Gastrocnemius medialis (tissue), 4 donors: ENCODE results near the gene FEN1. TPM values are rescaled to one million over a fixed set of nuclear protein-coding genes. Genes with fewer than 3 reads are reported as not detected.

Experiments
- ATAC-seq, 2 donors: fragments of 150-250 bp; one replicate each; pipeline ENCODE4 v1.9.1; 2016
- DNase-seq, 2 donors: peaks; one replicate each; pipeline ENCODE4 v3.0.0-alpha.2; 2019
- H3K27ac ChIP-seq, 4 donors: fragments of 200-600 bp; sonication (generic); 1 replicate in 1 of 4; 2 replicates in 3 of 4; pipeline ENCODE4 v1.5.1; 2016 to 2018; ENCODE audit warnings: mild to moderate bottlenecking in 2 of 4, moderate library complexity in 1 of 4
- H3K27me3 ChIP-seq, 3 donors: fragments of 200-600 bp; sonication (generic) in 2 of 3; 1 replicate in 1 of 3; 2 replicates in 2 of 3; pipeline versions ENCODE4 v1.5.1 to v1.6.0; 2016 to 2019; ENCODE audit warnings: mild to moderate bottlenecking in 1 of 3, moderate library complexity in 1 of 3
- H3K36me3 ChIP-seq, 2 donors: fragments of 200-600 bp; sonication (generic) in 1 of 2; one replicate each; pipeline ENCODE4 v1.5.1; 2017 to 2018
- H3K4me1 ChIP-seq, 2 donors: fragments of 200-600 bp; sonication (generic) in 1 of 2; one replicate each; pipeline ENCODE4 v1.5.1; 2016 to 2017; ENCODE audit warnings: mild to moderate bottlenecking in 2 of 2
- H3K4me3 ChIP-seq, 4 donors: fragments of 200-600 bp; sonication (generic) in 3 of 4; 1 replicate in 1 of 4; 2 replicates in 3 of 4; pipeline ENCODE4 v1.5.1; 2016 to 2019; ENCODE audit warnings: mild to moderate bottlenecking in 2 of 4
- H3K9me3 ChIP-seq, 3 donors: fragments of 200-600 bp; sonication (generic) in 2 of 3; 1 replicate in 1 of 3; 2 replicates in 2 of 3; pipeline ENCODE4 v1.5.1; 2016 to 2019
- CTCF ChIP-seq, 5 experiments: fragments of 450-650 bp in 3 of 5; fragments of 200-600 bp in 2 of 5; sonication (generic) in 2 of 5; IDR thresholded peaks in 4 of 5; conservative IDR thresholded peaks in 1 of 5; 1 replicate in 4 of 5; 2 replicates in 1 of 5; pipeline ENCODE4 v1.5.1; 2016 to 2019; ENCODE audit warnings: antibody characterized with exemption in 5 of 5, mild to moderate bottlenecking in 3 of 5, moderate library complexity in 3 of 5
- POLR2A ChIP-seq, 2 donors: fragments of 450-650 bp; IDR thresholded peaks; one replicate each; pipeline ENCODE4 v1.6.1; 2017; ENCODE audit warnings: antibody characterized with exemption in 2 of 2, mild to moderate bottlenecking in 2 of 2, moderate library complexity in 2 of 2
- in situ Hi-C, 4 donors: fragments of 200-750 bp; cut with MboI; loops; one replicate each; pipeline versions ENCODE4 v1.15.0 to v1.8.0; 2017; ENCODE audit warnings: low sequenced_read_pairs in 4 of 4
- intact Hi-C: fragments of 100-400 bp; cut with DNase I; formaldehyde crosslinking; loops from one replicate; pipeline ENCODE4 v1.15.1; 2023; ENCODE audit warnings: low total_unique reads
- total RNA-seq, 4 donors: library from RNA; depleted of rRNA; stranded (reverse); fragments of >200 nt; gene quantifications; one replicate each; pipeline versions ENCODE4 v1.1.0 to v1.2.3, GENCODE V29; 2016

FEN1 gene
- total RNA-seq, 4 donors from 2014 or later = 7.4 to 15.7 (median 9.5) TPM

- Histone ChIP-seq H3K9me3 (no peaks in the 10 kb centered on the region), H3K27me3 (no peaks in the 10 kb centered on the region), H3K4me3 (no peak overlapping the region), H3K4me1 (peaks cover 0 to 5% of the 10 kb centered on the region in 2 donors), H3K36me3 (no peaks in the 10 kb centered on the region), H3K27ac (no peak overlapping the region)
- ATAC-seq (peak in 1 of 2 donors; percentile 58), DNase-seq (no peak)
- TF ChIP-seq POLR2A (IDR thresholded peaks at IDR 0.05) (no peak), CTCF (IDR thresholded peaks at IDR 0.05 in 4 of 5, conservative IDR thresholded peaks at IDR 0.05 in 1 of 5) (peak in 4 of 5 experiments; percentile 0 to 40 (median 20))
- in situ Hi-C loops = loop anchor here in 1 of 4 donors (25.0 kb wide), 1 partner anchor 536 kb away; no protein-coding TSS in a partner anchor
- intact Hi-C loops = no loop called here
These were observed 16.1 kb upstream of the FEN1 start for GRCh38 chr11:61776561-61777075.

GRCh38 chr11:61777234-61778090 is 15.2 kb upstream of the FEN1 start:
- no peak overlapping the region for H3K27ac ChIP-seq
- intact Hi-C loops = no loop called here
- peak overlapping the region; percentile 19 to 39 (median 26) for H3K4me3 ChIP-seq
- no peak for TF ChIP-seq CTCF (IDR thresholded peaks at IDR 0.05 in 4 of 5, conservative IDR thresholded peaks at IDR 0.05 in 1 of 5)
- DNase-seq (peak in 1 of 2 donors; percentile 35), ATAC-seq (peak; percentile 17 to 49)
- H3K27me3 ChIP-seq = no peaks in the 10 kb centered on the region
- in situ Hi-C loops = loop anchor here in 1 of 4 donors (25.0 kb wide), 1 partner anchor 535 kb away; no protein-coding TSS in a partner anchor
- H3K36me3 ChIP-seq = no peaks in the 10 kb centered on the region
- H3K9me3 ChIP-seq = no peaks in the 10 kb centered on the region
- peaks cover 0 to 5% of the 10 kb centered on the region in 2 donors for H3K4me1 ChIP-seq

GRCh38 chr11:61778357-61778886 is 14.3 kb upstream of the FEN1 start:
- no peak overlapping the region for H3K4me3 ChIP-seq
- TF ChIP-seq CTCF (IDR thresholded peaks at IDR 0.05 in 4 of 5, conservative IDR thresholded peaks at IDR 0.05 in 1 of 5) (no peak), POLR2A (IDR thresholded peaks at IDR 0.05) (no peak)
- intact Hi-C loops = no loop called here
- ATAC-seq = no peak
- H3K36me3 ChIP-seq = no peaks in the 10 kb centered on the region
- H3K9me3 ChIP-seq = no peaks in the 10 kb centered on the region
- H3K27ac ChIP-seq = no peak overlapping the region
- H3K4me1 ChIP-seq = peaks cover 0 to 5% of the 10 kb centered on the region in 2 donors
- no peak for DNase-seq
- in situ Hi-C loops = loop anchor here in 1 of 4 donors (25.0 kb wide), 1 partner anchor 534 kb away; no protein-coding TSS in a partner anchor
- no peaks in the 10 kb centered on the region for H3K27me3 ChIP-seq

- Histone ChIP-seq H3K4me1 (peaks cover 0 to 5% of the 10 kb centered on the region in 2 donors), H3K9me3 (no peaks in the 10 kb centered on the region), H3K36me3 (no peaks in the 10 kb centered on the region), H3K4me3 (no peak overlapping the region), H3K27me3 (no peaks in the 10 kb centered on the region), H3K27ac (no peak overlapping the region)
- no peak for ATAC-seq
- no peak for TF ChIP-seq POLR2A (IDR thresholded peaks at IDR 0.05)
- TF ChIP-seq CTCF (IDR thresholded peaks at IDR 0.05 in 4 of 5, conservative IDR thresholded peaks at IDR 0.05 in 1 of 5) = no peak
- no peak for DNase-seq
- in situ Hi-C loops (loop anchor here in 1 of 4 donors (25.0 kb wide), 1 partner anchor 533 kb away; no protein-coding TSS in a partner anchor), intact Hi-C loops (no loop called here)
These were observed 13.6 kb upstream of the FEN1 start for GRCh38 chr11:61778920-61779650.
